KG1 (cell line): ENCODE measurements around the gene GPR158.
"Not testable (repeated sequence)": the region's sequence is repeated elsewhere in the genome, so short reads cannot be mapped to it uniquely, and the experiment has no call there.

Experiments
- DNase-seq: peaks from one replicate; lab custom pipeline; 2025; lab: John Stamatoyannopoulos, UW

The GPR158 gene, protein sequence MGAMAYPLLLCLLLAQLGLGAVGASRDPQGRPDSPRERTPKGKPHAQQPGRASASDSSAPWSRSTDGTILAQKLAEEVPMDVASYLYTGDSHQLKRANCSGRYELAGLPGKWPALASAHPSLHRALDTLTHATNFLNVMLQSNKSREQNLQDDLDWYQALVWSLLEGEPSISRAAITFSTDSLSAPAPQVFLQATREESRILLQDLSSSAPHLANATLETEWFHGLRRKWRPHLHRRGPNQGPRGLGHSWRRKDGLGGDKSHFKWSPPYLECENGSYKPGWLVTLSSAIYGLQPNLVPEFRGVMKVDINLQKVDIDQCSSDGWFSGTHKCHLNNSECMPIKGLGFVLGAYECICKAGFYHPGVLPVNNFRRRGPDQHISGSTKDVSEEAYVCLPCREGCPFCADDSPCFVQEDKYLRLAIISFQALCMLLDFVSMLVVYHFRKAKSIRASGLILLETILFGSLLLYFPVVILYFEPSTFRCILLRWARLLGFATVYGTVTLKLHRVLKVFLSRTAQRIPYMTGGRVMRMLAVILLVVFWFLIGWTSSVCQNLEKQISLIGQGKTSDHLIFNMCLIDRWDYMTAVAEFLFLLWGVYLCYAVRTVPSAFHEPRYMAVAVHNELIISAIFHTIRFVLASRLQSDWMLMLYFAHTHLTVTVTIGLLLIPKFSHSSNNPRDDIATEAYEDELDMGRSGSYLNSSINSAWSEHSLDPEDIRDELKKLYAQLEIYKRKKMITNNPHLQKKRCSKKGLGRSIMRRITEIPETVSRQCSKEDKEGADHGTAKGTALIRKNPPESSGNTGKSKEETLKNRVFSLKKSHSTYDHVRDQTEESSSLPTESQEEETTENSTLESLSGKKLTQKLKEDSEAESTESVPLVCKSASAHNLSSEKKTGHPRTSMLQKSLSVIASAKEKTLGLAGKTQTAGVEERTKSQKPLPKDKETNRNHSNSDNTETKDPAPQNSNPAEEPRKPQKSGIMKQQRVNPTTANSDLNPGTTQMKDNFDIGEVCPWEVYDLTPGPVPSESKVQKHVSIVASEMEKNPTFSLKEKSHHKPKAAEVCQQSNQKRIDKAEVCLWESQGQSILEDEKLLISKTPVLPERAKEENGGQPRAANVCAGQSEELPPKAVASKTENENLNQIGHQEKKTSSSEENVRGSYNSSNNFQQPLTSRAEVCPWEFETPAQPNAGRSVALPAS (N-terminal part only)

DNA sequence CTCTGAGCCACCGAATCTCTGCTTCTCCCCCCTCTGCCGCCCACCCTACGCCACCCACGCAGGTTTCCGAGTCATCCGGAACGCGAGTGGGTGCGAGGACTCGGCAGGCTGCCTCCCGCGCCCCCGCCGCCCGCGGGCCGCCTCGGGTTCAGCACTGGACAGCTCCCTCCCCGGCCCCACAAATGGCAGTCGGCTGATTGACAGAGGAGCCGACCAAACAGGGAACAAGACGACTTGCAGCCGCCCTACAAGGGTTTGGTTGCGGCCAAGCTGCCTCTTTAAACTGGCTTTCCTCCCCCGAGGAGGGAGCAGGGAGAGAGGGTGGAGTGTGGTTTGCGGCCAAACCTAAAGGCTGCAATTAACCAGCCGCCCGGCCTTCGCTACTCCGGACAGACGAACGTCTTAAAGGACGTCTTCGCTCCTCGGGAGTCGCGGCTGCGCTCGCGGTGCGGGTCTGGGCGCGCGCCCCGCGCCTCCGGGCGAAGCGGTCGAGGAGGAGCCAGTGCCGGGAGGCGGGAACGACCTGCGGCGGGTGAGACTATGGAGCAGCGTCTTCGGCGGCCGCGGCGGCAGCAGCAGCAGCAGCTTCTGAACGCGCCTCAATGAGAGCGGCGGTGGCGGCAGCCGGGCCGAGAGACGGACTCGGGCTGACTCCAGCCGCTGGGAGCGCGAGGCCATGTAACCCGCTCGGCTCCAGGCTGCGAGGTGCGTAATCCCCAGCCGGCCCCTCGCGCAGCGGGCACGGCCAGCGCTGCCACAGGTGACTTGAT is at the start of gene GPR158:
Gene GPR158, plus strand, starts transcription at position 541 of the 770 bp plus-strand sequence. CDS start 420 bp downstream, outside the sequence.
- peak; percentile 32 for DNase-seq

DNA sequence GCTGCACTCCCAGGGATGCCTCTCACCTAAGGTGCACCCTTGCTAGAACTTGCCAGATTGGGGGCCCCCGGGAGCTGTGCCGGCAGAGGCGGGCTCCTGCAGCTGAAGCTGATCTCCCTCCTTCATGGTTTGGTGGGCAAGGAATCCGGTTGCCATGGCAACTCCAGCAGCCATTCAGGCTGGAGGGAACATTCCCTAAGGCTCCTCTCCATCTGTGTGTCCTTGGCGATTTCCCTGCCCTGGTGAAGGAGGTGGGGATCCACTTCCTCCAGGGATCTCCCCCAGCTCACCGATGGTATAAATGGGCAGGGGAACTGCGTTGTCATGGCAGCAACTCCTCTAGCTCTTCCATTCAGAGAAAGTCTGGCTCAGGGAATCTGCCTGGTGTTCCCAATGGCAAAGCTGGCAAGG is 49.6 kb upstream of the GPR158 start:
- no peak for DNase-seq

DNA sequence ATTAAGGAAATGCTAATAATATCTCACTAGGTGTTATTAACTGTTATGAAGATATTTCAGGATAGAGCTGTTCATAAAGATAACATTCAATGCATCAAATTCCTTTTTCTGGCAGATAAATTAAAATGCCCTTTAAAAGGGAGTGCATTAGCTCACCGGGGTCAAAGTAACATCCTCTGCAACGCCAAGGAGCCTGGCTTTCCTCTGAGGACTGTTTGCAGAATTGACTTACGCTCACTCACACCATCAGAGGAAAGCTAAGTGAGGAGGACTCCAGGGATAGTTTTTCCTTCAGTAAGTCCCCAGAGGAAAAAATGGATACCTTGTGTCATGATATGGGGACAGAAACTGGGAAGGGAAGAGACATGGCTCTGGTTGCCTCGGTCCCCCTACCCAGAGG is 45.2 kb upstream of the GPR158 start:
- no peak for DNase-seq

DNA sequence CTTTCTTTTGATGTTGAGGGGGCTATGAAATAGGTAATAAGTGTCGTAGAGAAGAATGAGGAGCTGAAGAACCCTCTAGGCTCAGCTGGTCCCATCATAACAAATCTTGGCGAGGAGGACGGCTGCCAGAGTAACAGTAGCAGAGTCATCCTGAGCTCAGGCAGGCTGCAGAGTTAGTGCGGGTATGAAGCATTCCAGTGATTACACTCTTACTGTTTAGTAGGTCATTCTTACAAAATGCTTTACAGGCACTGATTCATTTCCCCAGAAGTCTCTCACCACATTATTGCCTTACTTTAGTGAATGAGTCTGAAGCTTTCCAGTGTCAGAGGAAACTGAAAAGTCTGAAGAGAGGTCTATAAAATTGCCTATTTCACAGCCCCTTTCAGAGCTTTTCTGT is 43.9 kb upstream of the GPR158 start:
- no peak for DNase-seq

DNA sequence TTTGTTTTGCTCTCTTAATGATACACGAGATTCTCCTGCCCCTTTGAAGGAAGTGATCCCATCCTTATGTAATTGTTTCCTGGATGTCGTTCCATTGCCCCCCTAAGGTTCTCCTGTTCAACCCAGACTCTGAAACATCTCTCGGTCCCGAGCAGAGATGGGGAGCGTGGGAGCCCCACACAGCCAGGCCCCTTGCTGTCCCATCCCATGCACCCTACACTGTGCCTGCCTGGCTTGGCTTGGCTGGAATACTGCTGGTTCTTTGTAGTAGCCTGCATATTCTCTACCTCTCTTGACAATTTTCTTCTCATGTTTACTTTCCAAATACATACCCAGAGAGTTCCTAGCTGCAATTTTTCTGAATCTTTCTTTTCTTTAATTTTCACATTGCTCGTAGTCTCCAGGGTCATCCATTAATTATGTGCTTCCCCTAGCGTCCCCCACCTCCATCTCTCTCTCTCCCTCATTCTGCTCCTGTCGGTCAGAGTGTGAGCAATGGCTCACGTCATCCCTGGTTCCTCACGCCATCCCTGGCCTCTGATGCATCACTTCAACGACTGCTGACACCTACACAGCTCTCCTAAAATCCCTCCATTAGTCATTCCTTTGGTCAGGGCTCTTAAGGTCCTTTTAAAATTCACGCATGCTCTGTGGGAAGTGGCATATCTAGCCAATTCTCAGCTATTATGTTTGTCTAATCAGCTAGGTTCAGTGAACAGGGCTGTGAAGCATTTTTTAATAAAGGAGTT is 32.5 kb upstream of the GPR158 start:
- DNase-seq = no peak

DNA sequence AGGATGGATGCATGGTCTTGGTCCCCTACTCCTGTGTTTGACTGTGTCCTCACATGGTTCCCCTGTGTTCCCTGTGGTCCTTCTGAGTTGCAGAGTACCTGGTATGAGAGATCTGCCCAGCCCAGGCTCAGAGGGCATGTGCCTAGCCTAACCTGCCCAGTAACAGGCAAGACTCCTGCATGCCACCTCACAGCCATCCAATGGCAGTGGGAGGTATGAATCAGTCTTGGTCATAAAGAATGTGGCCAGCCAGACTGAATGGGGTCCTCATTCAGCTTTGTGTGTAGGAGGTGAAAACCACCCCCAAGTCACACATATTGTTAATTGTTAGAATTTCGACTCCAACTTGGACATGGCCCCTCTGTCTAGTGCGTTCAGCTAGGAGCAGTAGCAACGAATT is 17.2 kb upstream of the GPR158 start:
- DNase-seq = no peak

DNA sequence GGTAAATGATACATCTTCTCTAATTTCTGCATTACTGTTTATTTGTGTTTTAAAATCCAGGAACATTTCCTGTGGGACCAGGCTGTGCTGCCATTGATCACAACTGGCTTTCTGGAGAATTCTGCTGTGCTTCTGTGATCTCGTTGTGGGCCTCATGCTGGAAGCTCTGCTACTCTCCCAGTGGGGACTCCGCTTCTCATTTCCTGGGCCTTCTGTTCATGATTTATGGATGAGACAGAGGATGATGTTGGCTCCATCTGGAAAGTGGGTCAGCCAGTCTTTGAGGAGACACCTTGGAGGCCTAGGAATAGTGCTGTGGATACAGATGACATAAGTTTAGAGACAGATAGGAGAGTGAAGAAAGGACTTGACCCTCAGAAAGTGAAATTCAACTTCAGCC is 15.2 kb upstream of the GPR158 start:
- DNase-seq = no peak

DNA sequence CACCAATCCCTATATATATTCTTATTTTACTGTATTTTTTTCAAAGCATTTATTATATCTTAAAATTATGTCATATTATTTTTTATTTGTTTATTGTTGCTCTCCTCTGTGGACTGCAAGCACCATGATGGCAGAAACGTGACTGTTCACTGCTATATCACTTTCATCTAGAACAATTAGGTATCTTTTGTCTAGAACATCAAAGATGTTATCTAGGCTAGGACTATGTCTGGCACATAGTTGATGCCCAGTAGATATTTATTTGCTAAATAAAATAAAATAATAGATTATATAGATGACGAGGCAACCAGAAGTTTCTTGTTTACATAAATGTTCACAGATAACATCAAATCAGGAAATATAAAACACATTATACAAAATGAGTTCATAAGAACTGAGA is 12.4 kb upstream of the GPR158 start:
- DNase-seq = no peak

DNA sequence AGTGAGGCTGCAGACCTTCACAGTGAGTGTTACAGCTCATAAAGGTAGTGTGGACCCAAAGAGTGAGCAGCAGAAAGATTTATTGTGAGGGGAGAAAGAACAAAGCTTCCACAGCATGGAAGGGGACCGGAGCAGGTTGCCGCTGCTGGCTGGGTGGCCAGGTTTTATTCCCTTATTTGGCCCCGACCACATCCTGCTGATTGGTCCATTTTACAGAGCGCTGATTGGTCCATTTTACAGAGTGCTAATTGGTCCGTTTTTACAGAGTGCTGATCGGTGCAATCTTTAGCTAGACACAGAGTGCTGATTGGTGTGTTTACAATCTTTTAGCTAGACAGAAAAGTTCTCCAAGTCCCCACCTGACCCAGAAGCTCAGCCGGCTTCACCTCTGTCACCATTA is 11.3 kb upstream of the GPR158 start:
- DNase-seq = not testable (repeated sequence)

DNA sequence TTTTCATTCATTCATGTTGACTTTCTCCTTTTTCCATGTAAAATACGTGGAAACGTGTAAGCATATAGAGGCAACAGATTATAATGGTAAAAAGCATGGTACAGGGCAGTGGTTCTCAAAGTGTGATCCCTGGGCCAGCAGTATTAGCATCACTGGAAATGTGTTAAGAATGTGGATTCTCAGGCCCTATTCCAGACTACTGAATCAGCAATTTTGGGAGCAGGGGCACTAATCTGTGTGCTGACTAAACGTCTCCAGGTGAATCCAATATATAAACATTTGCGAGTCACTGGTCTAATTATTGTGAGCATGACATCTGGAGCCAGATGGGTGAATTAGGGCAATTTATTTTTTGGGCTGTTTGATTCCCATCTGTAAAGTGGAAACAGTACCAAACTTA is 5.1 kb upstream of the GPR158 start:
- DNase-seq = no peak

DNA sequence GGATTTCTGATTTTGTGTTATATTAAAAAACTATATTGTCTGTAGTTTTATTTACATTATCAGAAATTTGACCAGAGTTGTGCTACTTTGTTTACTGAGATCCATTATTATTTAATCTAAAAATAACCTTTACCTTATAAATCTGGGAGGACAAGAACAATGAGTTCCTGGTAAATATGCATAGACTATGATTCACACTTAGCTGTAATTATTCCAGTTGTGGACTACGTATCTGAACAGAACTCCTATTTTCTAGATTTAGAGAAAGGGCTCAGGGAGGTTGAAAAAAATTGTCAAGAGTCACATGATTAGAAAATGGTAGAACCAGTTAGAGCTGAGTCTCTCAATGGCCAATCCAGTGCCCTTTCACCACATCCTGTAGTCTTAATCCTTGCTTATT is 4.2 kb upstream of the GPR158 start:
- no peak for DNase-seq

DNA sequence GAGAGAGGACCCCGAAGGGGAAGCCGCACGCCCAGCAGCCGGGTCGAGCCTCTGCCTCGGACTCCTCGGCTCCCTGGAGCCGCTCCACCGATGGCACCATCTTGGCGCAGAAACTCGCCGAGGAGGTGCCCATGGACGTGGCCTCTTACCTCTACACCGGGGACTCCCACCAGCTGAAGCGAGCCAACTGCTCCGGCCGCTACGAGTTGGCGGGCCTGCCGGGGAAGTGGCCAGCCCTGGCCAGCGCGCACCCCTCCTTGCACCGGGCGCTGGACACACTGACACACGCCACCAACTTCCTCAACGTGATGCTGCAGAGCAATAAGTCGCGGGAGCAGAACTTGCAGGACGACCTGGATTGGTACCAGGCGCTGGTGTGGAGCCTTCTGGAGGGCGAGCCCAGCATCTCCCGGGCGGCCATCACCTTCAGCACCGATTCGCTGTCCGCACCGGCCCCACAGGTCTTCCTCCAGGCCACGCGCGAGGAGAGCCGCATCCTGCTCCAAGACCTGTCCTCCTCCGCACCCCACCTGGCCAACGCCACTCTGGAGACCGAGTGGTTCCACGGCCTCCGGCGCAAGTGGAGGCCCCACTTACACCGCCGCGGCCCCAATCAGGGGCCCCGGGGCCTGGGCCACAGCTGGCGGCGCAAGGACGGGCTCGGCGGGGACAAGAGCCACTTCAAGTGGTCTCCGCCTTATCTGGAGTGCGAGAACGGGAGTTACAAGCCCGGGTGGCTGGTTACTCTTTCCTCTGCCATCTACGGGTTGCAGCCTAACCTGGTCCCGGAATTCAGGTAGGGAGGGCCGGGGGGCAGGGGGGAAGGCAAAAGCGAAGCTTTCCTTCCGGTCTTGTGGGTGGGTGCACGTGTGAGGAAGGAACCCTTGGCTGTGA is 973 bp downstream of the GPR158 start:
- no peak for DNase-seq

DNA sequence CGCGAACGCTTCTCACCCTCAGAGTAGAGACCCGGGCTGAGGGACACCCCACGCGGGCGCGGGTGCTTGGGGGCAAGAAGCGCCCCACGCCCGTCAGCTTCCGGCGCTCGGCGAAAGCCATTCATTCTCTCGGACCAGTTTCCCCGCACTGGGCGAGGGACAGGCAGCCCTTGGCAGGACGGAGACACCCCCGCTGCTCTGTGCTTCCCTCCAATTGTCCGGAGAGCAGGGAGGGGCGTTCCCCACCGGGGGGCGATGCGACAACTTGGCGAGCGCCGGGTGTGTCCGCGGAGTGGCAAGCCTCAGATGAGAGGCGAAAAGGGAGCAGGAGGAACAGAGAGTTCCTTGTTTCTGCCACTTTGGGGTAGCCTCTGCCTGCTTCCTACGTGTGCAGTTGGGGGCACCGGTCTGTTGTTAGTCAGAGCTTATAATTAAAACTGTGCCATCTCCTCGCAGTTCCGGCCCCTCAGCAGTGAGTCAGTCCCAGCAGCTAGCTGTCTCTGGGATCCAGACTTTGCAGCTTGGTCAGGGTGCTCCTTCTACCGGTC is 1.7 kb downstream of the GPR158 start:
- no peak for DNase-seq

DNA sequence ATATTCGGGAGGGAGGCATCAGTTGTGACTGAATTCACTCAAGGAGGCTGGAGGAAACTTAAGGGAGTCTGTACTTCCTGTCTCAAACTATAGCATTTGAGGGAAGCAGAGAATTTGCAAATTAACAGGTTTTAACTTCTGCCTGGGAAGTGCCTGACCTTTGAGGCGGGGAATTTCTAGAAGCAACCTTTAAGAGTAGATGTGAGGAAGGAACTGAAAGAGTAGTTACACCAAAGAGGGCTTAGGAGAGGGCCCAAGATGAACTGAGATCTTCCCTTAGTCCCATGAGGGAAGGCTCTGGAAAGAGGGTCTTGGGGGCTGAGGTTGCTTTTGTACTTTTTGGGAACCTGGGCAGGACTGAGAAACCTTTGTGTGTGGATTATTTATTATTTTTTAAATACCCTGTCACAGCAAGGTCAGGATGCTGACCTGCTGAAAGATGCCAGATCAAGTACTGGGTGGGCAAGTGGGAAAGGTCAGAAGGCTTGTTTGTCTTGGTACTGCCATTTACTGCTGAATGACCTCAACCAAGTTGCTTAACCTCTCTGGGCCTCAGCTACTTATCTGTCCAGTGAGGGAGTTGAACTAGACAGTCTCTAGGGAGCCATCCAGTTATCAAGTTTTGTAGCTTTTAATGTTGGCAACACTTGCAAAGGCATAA is 2.4 kb downstream of the GPR158 start:
- DNase-seq = no peak

DNA sequence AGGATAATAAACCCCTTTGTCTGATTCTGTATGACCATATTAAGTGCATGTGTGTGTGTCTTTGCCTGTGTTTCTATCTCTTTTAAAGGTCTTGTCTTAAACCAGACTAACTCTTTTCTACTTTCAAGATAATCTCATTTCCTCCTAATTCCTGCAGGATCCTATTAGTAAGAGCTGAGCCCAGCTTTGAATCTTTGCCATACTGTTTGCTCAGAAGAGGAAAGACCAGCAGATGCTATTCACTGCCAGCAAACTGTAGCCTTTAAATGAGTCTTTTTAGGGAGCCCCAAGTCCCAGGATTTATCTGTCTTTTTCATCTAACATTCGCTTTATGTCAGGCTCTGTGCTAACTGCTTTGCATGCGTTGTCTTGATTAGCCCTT is 2.9 kb downstream of the GPR158 start:
- DNase-seq = no peak

DNA sequence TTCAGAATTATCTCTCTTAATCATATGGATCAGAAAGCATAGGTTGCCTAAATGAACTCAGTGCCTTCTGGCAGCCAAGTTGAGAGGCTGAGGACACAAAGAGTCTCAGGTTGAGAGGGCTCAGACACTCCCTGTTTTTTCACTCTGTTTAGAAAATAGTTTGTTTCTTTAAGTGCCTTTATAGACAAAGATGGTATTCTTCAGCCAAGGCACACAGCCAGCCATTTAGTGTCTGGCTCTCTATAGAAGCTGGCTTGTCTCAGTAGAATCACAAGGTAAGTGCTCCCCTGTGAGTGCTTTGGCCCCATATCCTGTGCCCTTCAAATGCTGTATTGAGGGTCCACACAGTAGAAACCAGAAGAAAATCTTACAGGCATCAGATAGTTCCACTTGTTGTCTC is 3.6 kb downstream of the GPR158 start:
- DNase-seq = no peak

DNA sequence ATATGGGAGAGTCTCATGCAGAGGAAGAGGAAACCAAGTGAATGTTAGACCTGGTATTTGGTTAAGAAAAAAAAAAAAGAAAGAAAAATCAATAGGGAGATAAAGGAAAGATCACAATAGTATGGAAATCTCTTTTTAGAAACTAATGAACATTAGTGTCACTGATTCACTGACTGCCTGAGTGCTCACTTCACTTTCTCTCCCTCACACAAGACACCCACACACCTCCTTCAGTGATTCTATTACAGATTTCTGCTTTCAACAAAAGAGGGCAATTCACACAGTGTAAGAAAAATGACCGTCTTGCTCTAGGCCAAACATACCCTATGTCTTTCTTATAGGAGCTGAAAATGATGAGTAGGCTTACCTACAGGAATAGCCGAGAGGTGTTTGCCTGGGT is 6.0 kb downstream of the GPR158 start:
- no peak for DNase-seq

DNA sequence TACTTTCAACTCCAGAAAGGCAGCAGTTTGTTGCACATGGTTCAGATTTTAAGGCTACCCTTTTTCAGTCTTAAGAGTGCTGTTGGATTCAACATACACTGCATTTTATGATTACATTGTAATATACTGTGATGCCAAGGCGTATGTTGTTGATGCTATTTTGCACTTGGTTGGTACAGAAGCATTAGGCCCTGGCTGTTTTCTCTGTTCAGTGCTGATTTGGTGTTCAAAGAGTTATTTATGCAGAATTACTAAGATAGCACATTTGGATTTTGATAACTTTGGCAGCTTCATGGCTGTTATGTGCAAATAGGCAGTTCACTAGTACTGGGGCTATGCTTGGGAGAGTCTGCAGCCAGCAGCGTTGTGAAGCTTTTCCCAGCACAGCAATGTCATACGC is 7.8 kb downstream of the GPR158 start:
- DNase-seq = no peak
